ENCODE results near the gene BCL2L12. TPM values are rescaled to one million over a fixed set of nuclear protein-coding genes. Genes with fewer than 3 reads are reported as not detected.

The BCL2L12 gene
- total RNA-seq, 1 experiment from 2014 or later: 3.0 TPM

DNA sequence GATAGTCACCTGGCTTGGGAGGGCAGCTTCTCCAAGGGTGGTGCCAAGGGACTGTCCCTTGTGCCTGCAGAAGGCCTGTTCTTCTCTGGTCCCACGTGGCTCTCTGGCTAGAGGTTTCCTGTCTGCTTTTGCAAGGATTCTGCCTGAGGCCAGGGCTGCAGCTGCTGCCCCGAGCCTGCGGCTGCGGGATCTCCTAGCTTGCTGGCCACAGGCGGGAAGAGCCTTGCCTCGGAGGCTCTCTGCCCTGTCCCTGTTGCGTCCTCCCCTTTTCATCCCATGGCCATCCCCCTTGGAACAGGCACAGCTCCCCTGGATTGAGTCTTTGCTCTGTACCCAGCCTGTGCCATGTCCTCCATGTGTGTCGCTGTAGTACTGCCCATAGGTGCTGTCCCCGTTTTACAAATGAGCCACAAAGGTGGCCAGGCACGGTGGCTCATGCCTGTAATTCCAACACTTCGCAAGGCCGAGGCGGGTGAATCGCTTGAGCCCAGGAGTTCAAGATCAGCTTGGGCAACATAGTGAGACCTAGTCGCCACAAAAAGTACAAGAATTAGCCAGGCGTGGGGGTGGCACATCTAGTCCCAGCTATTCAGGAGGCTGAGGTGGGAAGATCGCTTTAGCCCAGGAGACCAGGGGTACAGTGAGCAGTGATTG is 9.2 kb upstream of the BCL2L12 start:
- H3K27me3 ChIP-seq: no peaks in the 10 kb centered on the region
- no peak overlapping the region for H3K4me3 ChIP-seq
- H3K9me3 ChIP-seq: no peaks in the 10 kb centered on the region
- peaks cover 83% of the 10 kb centered on the region for H3K36me3 ChIP-seq
- DNase-seq: no peak

DNA sequence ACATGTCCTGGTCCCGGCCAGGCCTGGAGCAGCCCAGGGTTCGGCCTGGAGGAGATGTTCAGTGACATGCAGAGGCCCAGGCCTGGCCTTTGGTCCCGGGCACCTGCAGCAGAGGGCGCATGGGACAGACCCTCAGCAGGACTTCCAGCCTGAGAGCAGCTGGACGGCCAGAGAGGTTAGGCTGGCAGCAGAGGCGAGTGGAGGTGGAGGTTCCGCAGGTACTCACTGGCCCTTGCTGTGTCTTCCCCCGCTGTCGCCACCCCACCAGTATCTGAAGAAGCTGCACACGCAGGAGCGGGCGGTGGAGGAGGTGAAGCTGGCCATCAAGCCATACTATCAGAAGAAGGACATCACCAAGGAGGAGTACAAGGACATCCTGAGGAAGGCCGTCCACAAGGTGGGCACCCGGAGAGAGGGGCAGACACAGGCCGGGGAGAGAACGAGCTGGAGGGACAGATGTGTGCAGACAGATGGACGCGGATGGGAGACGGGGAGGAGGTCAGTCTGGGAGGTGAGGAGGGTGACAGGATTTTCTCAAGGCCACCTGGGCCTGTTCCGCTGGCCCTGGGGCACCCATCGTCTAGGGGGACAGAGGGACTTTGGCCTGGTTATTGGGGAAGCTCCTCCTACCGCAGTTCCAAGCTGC is 8.1 kb upstream of the BCL2L12 start:
- DNase-seq: no peak
- H3K36me3 ChIP-seq: peaks cover 90% of the 10 kb centered on the region
- H3K27me3 ChIP-seq: no peaks in the 10 kb centered on the region
- H3K4me3 ChIP-seq: no peak overlapping the region
- H3K9me3 ChIP-seq: no peaks in the 10 kb centered on the region

DNA sequence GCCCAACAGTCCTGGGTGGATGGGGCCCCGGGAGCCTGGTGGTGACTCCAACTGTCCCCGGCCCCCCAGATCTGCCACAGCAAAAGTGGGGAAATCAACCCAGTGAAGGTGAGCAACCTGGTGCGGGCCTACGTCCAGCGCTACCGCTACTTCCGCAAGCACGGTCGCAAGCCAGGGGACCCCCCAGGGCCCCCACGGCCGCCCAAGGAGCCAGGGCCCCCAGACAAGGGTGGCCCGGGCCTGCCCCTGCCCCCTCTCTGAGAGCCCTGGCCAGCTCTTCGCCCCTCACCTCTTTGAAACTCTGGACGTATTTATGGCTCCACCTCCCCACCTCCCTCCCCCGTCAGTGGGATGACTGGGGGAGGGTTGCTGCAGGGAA is 7.6 kb upstream of the BCL2L12 start:
- no peaks in the 10 kb centered on the region for H3K27me3 ChIP-seq
- peaks cover 88% of the 10 kb centered on the region for H3K36me3 ChIP-seq

DNA sequence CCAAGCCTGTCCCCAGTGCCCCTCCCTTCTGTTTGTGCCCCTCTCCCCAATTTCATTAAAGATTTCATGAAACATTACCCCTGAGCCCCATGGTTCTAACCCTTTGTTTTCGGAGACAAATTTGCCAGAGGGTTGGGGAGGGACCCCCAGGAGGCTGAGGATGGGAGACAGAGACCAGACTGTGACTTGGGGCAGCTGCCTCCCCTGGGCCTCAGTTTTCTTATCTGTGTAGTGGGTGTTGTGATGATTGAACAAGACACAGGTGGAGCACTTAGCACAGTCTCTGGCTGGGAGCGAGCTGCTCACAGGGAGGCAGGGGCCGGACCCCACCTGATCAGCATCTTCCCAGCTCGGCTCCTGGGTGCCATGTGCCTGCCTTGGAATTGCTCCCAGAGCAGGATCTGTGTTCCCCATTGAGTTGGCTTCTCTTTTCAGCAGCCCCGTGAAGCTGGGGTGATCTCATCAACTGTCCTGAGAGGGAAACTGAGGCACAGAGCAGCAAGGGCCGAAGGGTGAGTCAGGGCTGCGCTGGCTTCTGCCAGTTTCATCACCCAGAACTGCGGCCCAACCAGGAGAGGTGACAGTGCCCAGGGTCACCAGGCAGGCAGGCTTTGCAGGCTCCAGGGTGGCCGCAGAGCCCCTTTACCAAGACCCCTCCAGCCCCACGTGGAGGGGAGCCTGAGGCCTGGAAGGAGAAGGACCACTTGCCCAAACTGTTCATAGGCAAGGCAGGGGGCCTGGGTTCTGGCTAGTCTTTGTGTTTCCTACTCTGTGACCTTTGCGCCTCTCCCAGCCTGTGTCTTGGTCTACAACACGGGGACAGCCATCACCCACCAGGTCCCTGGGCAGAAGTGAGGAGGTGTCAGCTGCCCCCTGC is 6.9 kb upstream of the BCL2L12 start:
- H3K36me3 ChIP-seq: peaks cover 82% of the 10 kb centered on the region
- H3K4me3 ChIP-seq: no peak overlapping the region
- H3K27me3 ChIP-seq: no peaks in the 10 kb centered on the region
- DNase-seq: no peak
- H3K9me3 ChIP-seq: no peaks in the 10 kb centered on the region

More for the DNA sequence above, 7.6 kb upstream of the BCL2L12 start:
- H3K4me3 ChIP-seq: no peak overlapping the region
- DNase-seq: no peak
- no peaks in the 10 kb centered on the region for H3K9me3 ChIP-seq

DNA sequence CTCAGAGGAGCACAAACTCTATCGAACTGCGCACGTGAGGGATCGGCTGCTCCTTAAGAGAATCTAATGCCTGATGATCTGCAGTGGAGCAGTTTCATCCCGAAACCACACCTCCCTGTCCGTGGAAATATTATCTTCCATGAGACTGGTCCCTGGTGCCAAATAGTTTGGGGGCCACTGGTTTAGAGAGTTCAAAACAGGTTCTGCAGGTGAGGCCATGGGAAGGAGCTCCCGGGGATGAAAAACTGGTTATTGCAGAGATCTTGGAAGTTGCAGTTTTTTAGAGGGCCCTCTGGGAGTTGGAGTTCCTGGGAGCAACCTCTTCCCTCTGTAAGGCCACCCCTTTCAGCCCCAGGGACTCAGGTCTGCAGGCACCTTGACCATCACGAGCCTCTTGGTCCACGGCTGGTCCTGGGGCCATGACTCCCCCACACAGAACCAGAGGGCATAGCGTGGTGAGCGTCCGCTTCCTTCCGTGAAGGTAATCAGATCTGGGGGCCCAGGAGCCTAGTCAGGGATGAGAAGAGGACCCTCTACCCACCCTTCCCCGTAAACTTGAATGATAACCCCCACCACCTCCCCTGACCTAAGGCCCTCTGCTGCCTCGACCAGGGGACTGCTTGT is 5.3 kb upstream of the BCL2L12 start:
- H3K9me3 ChIP-seq: no peaks in the 10 kb centered on the region
- peaks cover 66% of the 10 kb centered on the region for H3K36me3 ChIP-seq
- H3K27me3 ChIP-seq: no peaks in the 10 kb centered on the region
- H3K4me3 ChIP-seq: no peak overlapping the region
- no peak for DNase-seq

DNA sequence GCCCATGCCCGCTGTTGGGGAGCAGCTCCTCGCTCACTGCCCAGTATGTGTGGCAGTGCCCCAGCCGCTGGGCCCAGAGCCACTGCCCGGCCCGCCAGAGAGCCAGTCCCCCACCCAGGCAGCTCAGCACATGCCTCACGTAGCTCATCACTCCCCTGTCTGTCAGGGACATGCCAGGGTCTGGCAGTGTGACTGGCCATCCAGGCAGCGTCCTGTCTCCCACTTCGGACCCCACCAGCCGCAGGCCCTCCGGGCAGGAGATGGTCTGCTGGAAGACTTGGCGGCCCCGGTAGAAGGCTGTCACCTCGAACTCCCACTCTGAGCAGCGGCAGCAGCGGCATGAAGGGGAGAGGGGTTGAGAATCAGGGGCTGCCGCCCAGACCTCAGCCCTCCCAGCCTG is 3.7 kb upstream of the BCL2L12 start:
- peaks cover 51% of the 10 kb centered on the region for H3K36me3 ChIP-seq
- DNase-seq: no peak
- H3K4me3 ChIP-seq: no peak overlapping the region
- H3K9me3 ChIP-seq: no peaks in the 10 kb centered on the region
- no peaks in the 10 kb centered on the region for H3K27me3 ChIP-seq

DNA sequence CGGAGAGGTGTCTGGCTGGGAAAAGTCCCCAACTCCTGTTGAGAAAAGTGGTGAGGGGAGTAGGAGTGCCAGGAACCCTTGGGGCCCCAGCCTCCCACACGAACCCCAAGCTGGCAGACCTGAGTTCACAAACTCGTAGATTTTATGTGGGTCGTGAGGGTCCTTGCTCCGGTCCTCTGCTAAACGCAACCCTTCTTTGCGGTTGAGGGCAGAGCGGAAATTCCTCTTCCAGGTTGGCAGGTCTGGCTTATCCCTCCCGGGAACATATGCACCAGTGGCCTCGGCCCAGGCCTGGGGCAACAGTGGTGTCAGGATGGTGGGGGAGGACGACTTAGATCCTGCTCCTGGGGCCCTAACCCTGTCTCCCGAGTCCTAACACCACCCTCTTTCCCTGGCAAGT is 2.5 kb upstream of the BCL2L12 start:
- H3K36me3 ChIP-seq: peaks cover 48% of the 10 kb centered on the region
- H3K4me3 ChIP-seq: no peak overlapping the region
- DNase-seq: no peak
- no peaks in the 10 kb centered on the region for H3K27me3 ChIP-seq
- no peaks in the 10 kb centered on the region for H3K9me3 ChIP-seq

DNA sequence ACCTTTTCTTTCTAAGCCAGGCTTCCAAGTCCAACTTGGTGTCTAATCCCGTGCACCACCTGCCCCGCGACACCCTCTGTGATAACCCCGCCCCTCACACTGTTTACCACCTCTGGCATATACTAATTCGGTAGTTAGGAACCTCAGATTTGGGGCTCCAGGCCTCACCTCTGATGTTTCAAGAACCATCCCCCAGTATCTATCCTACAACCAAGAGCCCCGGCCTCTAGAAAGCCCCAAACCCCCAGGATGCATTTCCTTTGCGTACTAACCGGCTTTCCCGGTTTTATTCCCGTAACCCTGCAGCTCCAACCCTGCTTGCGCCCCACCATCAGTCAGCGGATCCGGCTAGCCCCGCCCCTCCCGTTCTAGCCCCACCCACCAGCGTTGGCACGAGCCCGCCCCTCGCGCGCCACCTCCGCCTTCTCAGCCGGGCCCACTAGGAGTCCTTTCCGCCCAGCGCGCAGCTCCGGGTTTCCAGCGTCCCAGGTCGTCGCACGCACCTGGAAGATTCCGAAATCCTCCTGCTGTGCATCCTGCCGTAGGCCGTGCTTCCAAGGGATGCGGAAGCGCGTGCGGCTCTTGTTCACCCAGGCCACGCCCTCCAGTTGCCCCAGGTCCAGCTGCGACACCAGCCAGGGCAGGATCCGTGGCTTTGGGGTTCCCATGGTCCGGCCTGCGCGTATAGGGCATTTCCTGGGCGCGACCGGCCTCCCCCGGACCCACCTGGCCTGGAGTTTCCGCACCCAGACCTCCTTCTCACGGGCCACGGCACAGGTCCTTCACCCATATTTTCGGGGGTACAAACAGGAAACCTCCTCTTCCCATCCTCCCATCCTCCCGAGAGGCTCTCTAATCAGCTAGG is 1.3 kb upstream of the BCL2L12 start:
- Histone ChIP-seq H3K4me3 (peak overlapping the region; percentile 90), H3K27me3 (no peaks in the 10 kb centered on the region), H3K36me3 (peaks cover 47% of the 10 kb centered on the region), H3K9me3 (no peaks in the 10 kb centered on the region)
- DNase-seq: peak; percentile 88

DNA sequence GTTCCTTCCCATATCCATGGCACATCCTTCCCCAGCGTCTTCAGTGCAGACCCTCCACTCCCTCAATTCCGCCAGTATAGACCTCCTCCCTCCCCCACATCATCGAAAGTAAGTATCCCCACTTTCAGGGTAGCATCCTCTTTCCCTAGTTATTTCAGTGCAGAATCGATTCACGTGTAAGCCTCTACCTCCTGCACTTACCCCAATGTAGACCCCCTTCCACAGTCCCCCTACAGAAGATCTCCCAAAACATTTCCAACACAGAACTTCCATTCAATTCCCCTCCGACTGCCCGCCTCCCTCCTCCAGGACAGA is 740 bp upstream of the BCL2L12 start:
- H3K9me3 ChIP-seq: no peaks in the 10 kb centered on the region
- H3K4me3 ChIP-seq: peak overlapping the region; percentile 90
- H3K27me3 ChIP-seq: no peaks in the 10 kb centered on the region
- H3K36me3 ChIP-seq: peaks cover 41% of the 10 kb centered on the region
- no peak for DNase-seq

DNA sequence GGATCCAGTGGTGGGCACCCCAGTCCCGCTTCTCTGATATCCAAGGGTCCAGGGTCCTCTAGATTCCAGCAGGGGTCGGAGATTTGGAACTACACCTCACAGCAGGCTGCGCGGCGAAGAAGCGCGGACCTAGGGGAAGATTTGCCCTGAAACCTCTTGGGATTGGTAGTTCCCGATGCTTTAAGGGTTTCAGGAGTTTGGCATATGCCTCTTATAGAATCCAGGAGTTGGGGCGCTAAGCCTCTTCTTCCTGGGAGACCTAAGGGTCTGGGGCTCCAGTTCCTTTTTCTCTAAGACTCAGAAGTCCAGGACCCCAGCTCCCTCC is 349 bp downstream of the BCL2L12 start:
- Histone ChIP-seq H3K9me3 (no peaks in the 10 kb centered on the region), H3K36me3 (peaks cover 35% of the 10 kb centered on the region), H3K27me3 (no peaks in the 10 kb centered on the region), H3K4me3 (peak overlapping the region; percentile 90)
- no peak for DNase-seq

DNA sequence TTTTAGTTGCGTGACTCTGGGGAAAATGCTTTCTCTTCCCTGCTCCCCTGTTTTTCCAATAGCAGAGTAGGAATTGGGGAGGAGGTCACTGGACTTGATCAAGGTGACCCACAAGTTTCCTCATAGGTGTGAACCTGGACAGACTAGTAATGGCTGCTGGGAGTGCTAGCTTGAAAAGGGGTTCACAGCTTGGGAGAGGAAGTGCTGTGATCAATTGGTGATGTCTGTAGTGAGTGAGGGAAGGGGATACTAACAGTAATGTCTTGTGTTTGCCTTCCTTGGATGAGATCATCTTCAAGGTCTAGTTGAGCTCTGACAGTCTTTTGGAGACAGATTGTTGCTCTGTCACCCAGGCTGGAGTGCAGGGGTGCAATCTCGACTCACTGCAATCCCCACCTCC is 1.7 kb downstream of the BCL2L12 start:
- H3K36me3 ChIP-seq: peaks cover 28% of the 10 kb centered on the region
- no peak for DNase-seq
- no peak overlapping the region; the same call in 1 of the 2 replicates for H3K4me3 ChIP-seq
- H3K9me3 ChIP-seq: no peaks in the 10 kb centered on the region
- no peaks in the 10 kb centered on the region for H3K27me3 ChIP-seq

DNA sequence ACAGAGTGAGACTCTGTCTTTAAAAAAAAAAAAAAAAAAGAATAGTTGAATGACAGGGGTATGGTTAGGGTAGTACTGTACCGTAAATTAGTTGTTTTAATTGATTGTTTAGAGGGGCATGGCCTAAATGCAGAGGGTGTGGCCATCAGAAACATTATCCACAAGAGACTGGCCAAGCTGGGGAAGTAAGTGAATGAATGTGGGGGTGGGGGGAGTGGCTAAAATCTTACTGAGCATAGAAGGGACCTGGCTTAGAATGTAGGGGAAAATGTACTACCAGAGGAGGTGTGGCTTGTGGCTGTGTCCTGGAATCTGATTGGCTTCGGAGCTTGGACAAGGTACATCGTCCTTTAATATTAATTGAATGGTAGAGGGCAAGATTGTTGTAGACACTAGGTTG is 3.8 kb downstream of the BCL2L12 start:
- DNase-seq: no peak
- Histone ChIP-seq H3K36me3 (peaks cover 29% of the 10 kb centered on the region), H3K27me3 (no peaks in the 10 kb centered on the region), H3K4me3 (no peak overlapping the region), H3K9me3 (no peaks in the 10 kb centered on the region)

DNA sequence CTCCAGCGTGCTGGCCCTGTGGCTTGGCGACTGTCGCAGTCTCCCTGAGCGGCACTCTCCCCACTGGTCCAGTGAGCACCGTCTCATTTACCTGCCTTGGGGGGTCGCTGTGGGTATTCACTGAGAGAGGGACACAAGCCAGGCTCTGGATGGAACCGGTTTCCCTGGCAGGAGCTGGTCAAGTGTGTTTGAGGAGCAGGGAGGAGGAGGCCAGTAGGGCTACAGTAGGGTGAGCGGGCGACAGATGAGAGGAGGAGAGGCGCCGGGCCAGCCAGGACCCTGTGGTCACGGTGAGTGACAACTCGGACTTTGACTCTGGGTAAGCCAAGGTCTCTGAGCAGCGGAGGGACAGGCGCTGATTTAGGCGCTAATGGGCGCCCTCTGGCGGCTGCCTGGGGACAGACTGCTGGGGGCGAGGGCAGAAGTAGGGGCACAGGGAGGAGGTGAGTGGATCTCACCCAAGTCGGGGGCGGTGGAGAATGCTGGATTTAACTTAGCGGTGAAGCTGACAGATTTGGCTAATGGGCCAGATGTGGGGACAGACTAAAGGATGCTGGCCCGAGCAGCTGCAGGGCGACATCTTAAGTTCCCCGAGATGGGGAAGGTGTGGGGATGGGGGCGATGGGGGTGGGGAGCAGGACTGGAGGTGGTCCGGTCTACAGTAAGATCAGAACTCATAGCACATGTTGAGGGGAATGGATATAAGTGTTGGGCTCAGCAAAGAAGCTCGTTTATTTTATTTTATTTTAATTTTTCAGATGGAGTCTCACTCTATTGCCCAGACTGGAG is 6.6 kb downstream of the BCL2L12 start:
- peak; percentile 72 for DNase-seq
- H3K27me3 ChIP-seq: no peaks in the 10 kb centered on the region
- H3K36me3 ChIP-seq: peaks cover 29% of the 10 kb centered on the region
- H3K9me3 ChIP-seq: no peaks in the 10 kb centered on the region
- H3K4me3 ChIP-seq: no peak overlapping the region

DNA sequence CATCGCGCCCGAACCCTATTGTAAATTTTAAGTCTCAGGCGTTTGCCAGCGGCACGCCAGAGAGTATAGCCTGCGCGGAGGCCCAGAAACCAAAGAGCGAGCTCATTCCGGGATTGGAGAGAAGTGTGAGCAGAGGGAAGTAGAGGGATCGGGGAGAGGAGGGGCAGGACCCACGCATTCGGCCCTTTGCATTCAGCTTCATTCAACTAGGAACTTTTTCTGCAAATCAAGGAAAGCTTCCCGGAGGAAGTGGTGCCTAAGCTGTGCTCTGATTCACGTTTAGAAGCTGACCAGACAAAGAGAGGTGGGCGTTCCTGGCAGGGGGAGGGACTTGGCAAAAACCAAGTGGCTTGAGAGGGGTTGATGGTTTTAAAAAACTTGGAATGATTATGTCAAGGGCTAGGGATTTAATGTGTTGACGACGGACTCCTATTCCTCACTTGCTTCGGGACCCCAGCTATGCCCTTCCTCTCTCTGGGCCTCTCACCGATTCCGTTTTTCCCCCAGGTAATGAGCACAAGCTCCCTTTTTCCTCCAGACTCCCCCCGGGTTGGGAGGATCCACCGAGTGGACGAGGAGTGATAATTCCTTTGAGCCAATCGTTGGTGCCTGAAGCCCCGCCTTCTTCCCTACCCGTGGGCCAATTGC is 10.5 kb downstream of the BCL2L12 start:
- DNase-seq: peak; percentile 88

DNA sequence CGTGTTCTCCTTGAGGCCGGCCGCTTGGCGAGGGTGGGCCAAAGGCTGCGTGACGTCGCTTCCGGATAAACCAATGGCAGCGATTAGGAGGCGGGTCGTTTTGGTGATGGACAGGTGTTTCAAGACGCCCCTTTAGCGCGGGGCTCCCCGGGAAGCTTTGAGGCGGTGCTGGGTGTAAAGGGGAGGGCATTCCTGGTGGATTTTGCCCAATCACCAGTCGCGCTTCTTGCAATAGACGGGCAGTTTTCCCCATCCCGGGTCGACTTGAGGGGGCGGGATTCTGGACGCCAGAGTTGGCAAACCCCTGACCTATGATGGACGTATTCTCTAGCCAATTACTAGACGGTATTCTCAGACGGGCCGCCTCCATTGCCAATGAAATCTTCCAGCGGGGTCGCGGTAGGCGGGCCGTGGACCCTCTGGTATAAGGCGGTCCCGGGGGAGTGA is 11.1 kb downstream of the BCL2L12 start:
- no peaks in the 10 kb centered on the region for H3K9me3 ChIP-seq
- peak overlapping the region; percentile 98 for H3K4me3 ChIP-seq
- H3K36me3 ChIP-seq: peaks cover 32% of the 10 kb centered on the region
- peak; percentile 100 for DNase-seq
- no peaks in the 10 kb centered on the region for H3K27me3 ChIP-seq

More for the DNA sequence above, 10.5 kb downstream of the BCL2L12 start:
- H3K4me3 ChIP-seq: peak overlapping the region; percentile 49
- no peaks in the 10 kb centered on the region for H3K9me3 ChIP-seq
- no peaks in the 10 kb centered on the region for H3K27me3 ChIP-seq
- peaks cover 27% of the 10 kb centered on the region for H3K36me3 ChIP-seq

Measured in MG63 (cell line).